Neural crest cell (in vitro differentiated cells): ENCODE measurements around the gene CRY1. TPM values are rescaled to one million over a fixed set of nuclear protein-coding genes. Genes with fewer than 3 reads are reported as not detected.
A peak's percentile ranks its signal among the peaks of the same experiment; 100 is the strongest.

Experiments
- DNase-seq: peaks from one replicate; pipeline ENCODE4 v3.0.0; 2021; ENCODE audit warnings: low read depth, mixed read lengths, low spot score
- H3K27ac Mint-ChIP-seq: one replicate; pipeline ENCODE4 v1.8.0; 2021; ENCODE audit warnings: mild to moderate bottlenecking, mixed read lengths; ENCODE audit not compliant: unreplicated experiment
- H3K27me3 Mint-ChIP-seq: 2 replicates; pipeline ENCODE4 v1.8.0; 2021; ENCODE audit warnings: low read depth, mild to moderate bottlenecking, mixed read lengths
- H3K36me3 Mint-ChIP-seq: 2 replicates; pipeline ENCODE4 v1.8.0; 2021; ENCODE audit warnings: low read depth, mild to moderate bottlenecking, mixed read lengths
- H3K4me1 Mint-ChIP-seq: 2 replicates; pipeline ENCODE4 v1.8.0; 2021; ENCODE audit warnings: mixed read lengths
- H3K4me3 Mint-ChIP-seq: one replicate; pipeline ENCODE4 v1.8.0; 2021; ENCODE audit warnings: mild to moderate bottlenecking, mixed read lengths
- H3K9me3 Mint-ChIP-seq: 2 replicates; pipeline ENCODE4 v1.8.0; 2021; ENCODE audit warnings: mixed read lengths
- CTCF ChIP-seq: fragments of 200-600 bp; sonication (generic); conservative IDR thresholded peaks from 2 replicates; pipeline ENCODE4 v1.5.0; 2021; ENCODE audit warnings: antibody characterized with exemption, mild to moderate bottlenecking
- total RNA-seq: library from RNA; stranded (reverse); gene quantifications from 2 replicates; pipeline ENCODE4 v1.2.1, GENCODE V29; 2021

CRY1 gene
- total RNA-seq, 1 donor from 2014 or later = 24.8 TPM

GRCh38 chr12:106955377-106956047 is 137.8 kb downstream of the CRY1 start, which contains the start of gene TMEM263:
Gene TMEM263, plus strand, starts transcription at chr12:106955907. Its CDS starts 11,210 bp downstream, at chr12:106967117.
- peak within 1 kb of the TSS; percentile 97 for H3K4me3 Mint-ChIP-seq
- peaks cover 2% of the 10 kb centered on the region for H3K36me3 Mint-ChIP-seq
- H3K9me3 Mint-ChIP-seq = no peaks in the 10 kb centered on the region
- peaks cover 21% of the 10 kb centered on the region for H3K4me1 Mint-ChIP-seq
- H3K27me3 Mint-ChIP-seq = no peaks in the 10 kb centered on the region
- no peak for TF ChIP-seq CTCF
- peak within 1 kb of the TSS; percentile 92 for H3K27ac Mint-ChIP-seq
- DNase-seq = peak; percentile 96

- peak; percentile 6 for DNase-seq
- Mint-ChIP-seq H3K36me3 (peaks cover 2% of the 10 kb centered on the region), H3K9me3 (no peaks in the 10 kb centered on the region), H3K4me1 (peaks cover 21% of the 10 kb centered on the region), H3K27ac (peak overlapping the region; percentile 54), H3K4me3 (peak overlapping the region; percentile 95), H3K27me3 (no peaks in the 10 kb centered on the region)
- TF ChIP-seq CTCF = no peak
Observed at GRCh38 chr12:106954462-106955376, 138.6 kb downstream of the CRY1 start.

- Mint-ChIP-seq H3K4me1 (peaks cover 21% of the 10 kb centered on the region), H3K9me3 (peaks cover 8% of the 10 kb centered on the region), H3K27me3 (peaks cover 2% of the 10 kb centered on the region), H3K27ac (no peak overlapping the region), H3K36me3 (peaks cover 5% of the 10 kb centered on the region), H3K4me3 (peak overlapping the region; percentile 66)
- TF ChIP-seq CTCF = no peak
- DNase-seq = no peak
Observed at GRCh38 chr12:106953352-106954250, 139.7 kb downstream of the CRY1 start.

GRCh38 chr12:106950591-106950990 is 142.8 kb downstream of the CRY1 start:
- Mint-ChIP-seq H3K27ac (no peak overlapping the region), H3K27me3 (peaks cover 2% of the 10 kb centered on the region), H3K36me3 (peaks cover 8% of the 10 kb centered on the region)

More at GRCh38 chr12:106950591-106950990, 142.8 kb downstream of the CRY1 start:
- Mint-ChIP-seq H3K9me3 (peaks cover 19% of the 10 kb centered on the region), H3K4me1 (peaks cover 3% of the 10 kb centered on the region), H3K4me3 (no peak overlapping the region)
- DNase-seq = no peak
- TF ChIP-seq CTCF = no peak
